Loucy (cell line): Measurements from ENCODE around the gene CA5A.

Source experiments
- CTCF ChIP-seq: fragments of 200-600 bp; sonication (generic); conservative IDR thresholded peaks from 2 replicates; pipeline ENCODE4 v1.5.1; 2014; ENCODE audit warnings: mild to moderate bottlenecking, antibody characterized with exemption, low read length
- EZH2phosphoT487 ChIP-seq: fragments of 200-600 bp; IDR thresholded peaks from 2 replicates; pipeline ENCODE4 v1.6.1; 2018; ENCODE audit warnings: antibody characterized with exemption, mild to moderate bottlenecking, moderate library complexity, borderline replicate concordance

GRCh38 chr16:87918866-87919680 lies 17.3 kb downstream of the CA5A start:
- no peak for TF ChIP-seq CTCF
- TF ChIP-seq EZH2phosphoT487 = no peak
